ENCODE measurements around the gene DND1. TPM values are rescaled to one million over a fixed set of nuclear protein-coding genes. Genes with fewer than 3 reads are reported as not detected.
"Not testable (repeated sequence)": the region's sequence is repeated elsewhere in the genome, so short reads cannot be mapped to it uniquely, and the experiment has no call there.

DND1 gene
- total RNA-seq, 2 donors from 2014 or later = 0.54 to 1.8 TPM

- H3K4me1 ChIP-seq (ENCODE audit: control insufficient read depth in 1 of 2, low read depth in 2 of 2) = peaks cover 8 to 20% of the 10 kb centered on the region in 2 donors
- H3K27me3 ChIP-seq (replicated peaks; ENCODE audit: insufficient read depth) = no peaks in the 10 kb centered on the region
- TF ChIP-seq CTCF (IDR thresholded peaks at IDR 0.05) = no peak
- no peak overlapping the region for H3K27ac ChIP-seq
- H3K4me3 ChIP-seq = no peak overlapping the region
- peaks cover 7% of the 10 kb centered on the region for H3K36me3 ChIP-seq
- DNase-seq (ENCODE audit: low spot score) (no peak), ATAC-seq (ENCODE audit: insufficient number of reproducible peaks, low FRiP score, low read depth) (no peak)
- no peaks in the 10 kb centered on the region for H3K9me3 ChIP-seq
Observed at GRCh38 chr5:140642718-140643117, 30.7 kb downstream of the DND1 start.

- DNase-seq (ENCODE audit: low spot score) = no peak
- Histone ChIP-seq H3K4me3 (no peak overlapping the region), H3K9me3 (no peaks in the 10 kb centered on the region), H3K4me1 (ENCODE audit: control insufficient read depth in 1 of 2, low read depth in 2 of 2) (peaks cover 6 to 17% of the 10 kb centered on the region in 2 donors), H3K27me3 (replicated peaks; ENCODE audit: insufficient read depth) (no peaks in the 10 kb centered on the region), H3K27ac (no peak overlapping the region), H3K36me3 (peaks cover 7% of the 10 kb centered on the region)
- TF ChIP-seq CTCF (IDR thresholded peaks at IDR 0.05) = no peak
- ATAC-seq (ENCODE audit: insufficient number of reproducible peaks, low FRiP score, low read depth) = no peak
Observed at GRCh38 chr5:140641716-140642115, 31.7 kb downstream of the DND1 start.

GRCh38 chr5:140639148-140639981, 34.0 kb downstream of the DND1 start, which contains the start of gene TMCO6:
TSS of gene TMCO6 (plus strand) at chr5:140639451. CDS start at chr5:140639528, 77 bp downstream.
- H3K4me1 ChIP-seq (ENCODE audit: control insufficient read depth in 1 of 2, low read depth in 2 of 2) = peaks cover 0 to 10% of the 10 kb centered on the region in 2 donors
- peak; percentile 61 for TF ChIP-seq CTCF (IDR thresholded peaks at IDR 0.05)
- no peaks in the 10 kb centered on the region for H3K36me3 ChIP-seq
- peak within 1 kb of the TSS; percentile 72 to 81 for H3K27ac ChIP-seq
- ATAC-seq (ENCODE audit: insufficient number of reproducible peaks, low FRiP score, low read depth) = peak; percentile 92
- peak within 1 kb of the TSS; percentile 88 for H3K4me3 ChIP-seq
- H3K27me3 ChIP-seq (replicated peaks; ENCODE audit: insufficient read depth) = no peaks in the 10 kb centered on the region
- peak; percentile 90 for DNase-seq (ENCODE audit: low spot score)
- H3K9me3 ChIP-seq = no peaks in the 10 kb centered on the region

- H3K27me3 ChIP-seq (replicated peaks; ENCODE audit: insufficient read depth); H3K36me3 ChIP-seq; DNase-seq (ENCODE audit: low spot score); ATAC-seq (ENCODE audit: insufficient number of reproducible peaks, low FRiP score, low read depth); H3K9me3 ChIP-seq; H3K4me1 ChIP-seq (ENCODE audit: control insufficient read depth in 1 of 2, low read depth in 2 of 2): not testable (repeated sequence)
- Histone ChIP-seq H3K4me3 (peak overlapping the region; percentile 88), H3K27ac (peak overlapping the region; percentile 72 to 81)
Observed at GRCh38 chr5:140638898-140639147, 34.6 kb downstream of the DND1 start.

- no peak overlapping the region for H3K4me3 ChIP-seq
- ATAC-seq (ENCODE audit: insufficient number of reproducible peaks, low FRiP score, low read depth) (no peak), DNase-seq (ENCODE audit: low spot score) (no peak)
- no peaks in the 10 kb centered on the region for H3K9me3 ChIP-seq
- no peak overlapping the region for H3K27ac ChIP-seq
- H3K36me3 ChIP-seq = no peaks in the 10 kb centered on the region
- TF ChIP-seq CTCF (IDR thresholded peaks at IDR 0.05) = no peak
- no peaks in the 10 kb centered on the region for H3K27me3 ChIP-seq (replicated peaks; ENCODE audit: insufficient read depth)
- H3K4me1 ChIP-seq (ENCODE audit: control insufficient read depth in 1 of 2, low read depth in 2 of 2) = peaks cover 4 to 18% of the 10 kb centered on the region in 2 donors
Observed at GRCh38 chr5:140637371-140638100, 35.8 kb downstream of the DND1 start.

Data from thoracic aorta (tissue), 2 donors.